ENCODE data around the gene EMILIN3. TPM values are rescaled to one million over a fixed set of nuclear protein-coding genes. Genes with fewer than 3 reads are reported as not detected.

The EMILIN3 gene
- polyA plus RNA-seq, 2 of the 4 experiments (the other 2 are of a cell fraction) = 0.06 to 0.58 TPM

DNA sequence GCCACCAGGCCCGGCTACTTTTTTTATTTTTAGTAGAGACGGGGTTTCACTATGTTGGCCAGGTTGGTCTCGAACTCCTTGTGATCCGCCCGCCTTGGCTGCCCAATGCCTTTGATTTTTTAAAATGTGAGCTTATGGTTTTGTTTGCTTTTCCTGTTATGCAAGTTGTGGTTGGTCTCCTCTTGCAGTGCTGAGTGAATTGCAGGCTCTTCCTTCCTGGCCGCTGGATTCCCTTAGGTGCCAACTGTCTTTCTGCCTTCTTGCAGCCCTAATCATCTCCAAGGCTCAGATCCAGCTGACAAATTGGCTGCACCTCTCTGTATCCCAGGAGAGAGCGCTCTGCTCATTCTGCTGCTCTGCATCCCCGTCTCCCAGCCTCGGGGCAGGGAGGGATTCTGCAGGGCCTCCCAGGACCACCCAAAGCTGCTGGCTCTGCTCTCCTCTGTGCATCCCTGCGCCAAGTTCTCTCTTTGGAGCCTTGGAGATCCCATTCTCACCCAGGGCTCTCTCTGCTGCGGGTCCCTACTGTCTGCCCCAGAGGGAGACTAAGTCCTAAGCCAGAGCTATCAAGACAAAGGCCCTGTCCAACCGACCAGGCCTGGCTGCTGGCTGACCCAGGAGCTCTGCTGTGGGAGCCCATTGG lies 14.1 kb upstream of the EMILIN3 start:
- Histone ChIP-seq H3K9me3 (no peaks in the 10 kb centered on the region), H3K27ac (no peak overlapping the region), H3K4me2 (no peak overlapping the region), H3K4me3 (no peak overlapping the region), H3K4me1 (no peaks in the 10 kb centered on the region)
- FAIRE-seq = no peak
- no peak; a peak in 1 of 6 replicates for ATAC-seq
- ChIA-PET CTCF (no interaction called here), POLR2A (no interaction called here)
- WGBS (ENCODE audit: missing lambda C conversion rate) = 55% methylated on average over 12 of the region's 12 CpGs
- DNase-seq (ENCODE audit: low read depth in 1 of 2, low spot score in 1 of 2) = no peak
- TF ChIP-seq BHLHE40 (IDR thresholded peaks at IDR 0.05; ENCODE audit: low read depth, low read length) = no peak
- TF ChIP-seq, protein P1, sequence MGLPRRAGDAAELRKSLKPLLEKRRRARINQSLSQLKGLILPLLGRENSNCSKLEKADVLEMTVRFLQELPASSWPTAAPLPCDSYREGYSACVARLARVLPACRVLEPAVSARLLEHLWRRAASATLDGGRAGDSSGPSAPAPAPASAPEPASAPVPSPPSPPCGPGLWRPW (IDR thresholded peaks at IDR 0.05) = no peak
- no peak for TF ChIP-seq NFE2L2 (conservative IDR thresholded peaks at IDR 0.05; ENCODE audit: low read length)
- TF ChIP-seq ESRRA (IDR thresholded peaks at IDR 0.05; ENCODE audit: borderline replicate concordance, low read length) = no peak
- TF ChIP-seq SMC3 (IDR thresholded peaks at IDR 0.05) = no peak
- TF ChIP-seq EHF (CRISPR knock-in tag; IDR thresholded peaks at IDR 0.05) = no peak
- TF ChIP-seq TFCP2L1 (CRISPR knock-in tag; IDR thresholded peaks at IDR 0.05) = no peak
- TF ChIP-seq FOSB (CRISPR knock-in tag; IDR thresholded peaks at IDR 0.05) = no peak
- no peak for TF ChIP-seq CBX8 (IDR thresholded peaks at IDR 0.05)
- TF ChIP-seq, protein P2, sequence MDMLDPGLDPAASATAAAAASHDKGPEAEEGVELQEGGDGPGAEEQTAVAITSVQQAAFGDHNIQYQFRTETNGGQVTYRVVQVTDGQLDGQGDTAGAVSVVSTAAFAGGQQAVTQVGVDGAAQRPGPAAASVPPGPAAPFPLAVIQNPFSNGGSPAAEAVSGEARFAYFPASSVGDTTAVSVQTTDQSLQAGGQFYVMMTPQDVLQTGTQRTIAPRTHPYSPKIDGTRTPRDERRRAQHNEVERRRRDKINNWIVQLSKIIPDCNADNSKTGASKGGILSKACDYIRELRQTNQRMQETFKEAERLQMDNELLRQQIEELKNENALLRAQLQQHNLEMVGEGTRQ (IDR thresholded peaks at IDR 0.05) = no peak
- TF ChIP-seq CEBPB (IDR thresholded peaks at IDR 0.05) = no peak
- TF ChIP-seq CHD4 (IDR thresholded peaks at IDR 0.05; ENCODE audit: borderline replicate concordance) = no peak
- TF ChIP-seq MYC (IDR thresholded peaks at IDR 0.05; ENCODE audit: borderline replicate concordance, low read length) = no peak
- TF ChIP-seq HOXB5 (CRISPR knock-in tag; IDR thresholded peaks at IDR 0.05) = no peak
- TF ChIP-seq PHF8 (IDR thresholded peaks at IDR 0.05; ENCODE audit: borderline replicate concordance, low read depth) = no peak

DNA sequence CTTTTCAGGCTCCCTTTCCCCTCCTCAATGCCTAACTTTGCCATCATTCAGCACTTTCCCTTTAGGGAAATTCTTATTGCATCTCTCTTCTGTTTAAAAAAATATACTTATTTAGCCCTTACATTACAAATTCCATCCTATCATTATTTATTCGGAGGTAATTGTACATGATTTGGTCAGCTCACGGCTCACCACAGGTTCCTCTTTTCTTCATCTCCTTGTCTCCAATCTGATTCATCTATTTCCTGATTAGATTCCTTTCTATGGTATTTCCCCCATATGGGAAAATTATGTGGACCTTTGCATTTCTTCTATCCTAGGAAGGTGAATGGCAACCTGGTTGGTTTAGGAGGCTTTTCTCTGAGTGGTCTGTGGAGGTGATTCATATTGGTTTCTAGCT lies 12.9 kb upstream of the EMILIN3 start:
- ATAC-seq = no peak
- FAIRE-seq = no peak
- POLR2A ChIA-PET = no interaction called here
- WGBS (ENCODE audit: missing lambda C conversion rate) = 76% methylated on average over 2 of the region's 2 CpGs
- no peaks in the 10 kb centered on the region for H3K9me3 ChIP-seq
- no peak overlapping the region for H3K27ac ChIP-seq
- DNase-seq (ENCODE audit: low read depth in 1 of 2, low spot score in 1 of 2) = no peak
- no peak for TF ChIP-seq HOXA7 (CRISPR knock-in tag; IDR thresholded peaks at IDR 0.05)
- TF ChIP-seq, protein P3, sequence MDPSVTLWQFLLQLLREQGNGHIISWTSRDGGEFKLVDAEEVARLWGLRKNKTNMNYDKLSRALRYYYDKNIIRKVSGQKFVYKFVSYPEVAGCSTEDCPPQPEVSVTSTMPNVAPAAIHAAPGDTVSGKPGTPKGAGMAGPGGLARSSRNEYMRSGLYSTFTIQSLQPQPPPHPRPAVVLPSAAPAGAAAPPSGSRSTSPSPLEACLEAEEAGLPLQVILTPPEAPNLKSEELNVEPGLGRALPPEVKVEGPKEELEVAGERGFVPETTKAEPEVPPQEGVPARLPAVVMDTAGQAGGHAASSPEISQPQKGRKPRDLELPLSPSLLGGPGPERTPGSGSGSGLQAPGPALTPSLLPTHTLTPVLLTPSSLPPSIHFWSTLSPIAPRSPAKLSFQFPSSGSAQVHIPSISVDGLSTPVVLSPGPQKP (IDR thresholded peaks at IDR 0.05; ENCODE audit: low read depth, low read length) = no peak
- TF ChIP-seq MAZ (IDR thresholded peaks at IDR 0.05; ENCODE audit: borderline replicate concordance, low read depth, low read length) = no peak
- no peak for TF ChIP-seq SMC3 (IDR thresholded peaks at IDR 0.05)
- CTCF ChIA-PET = no interaction called here
- H3K4me2 ChIP-seq = no peak overlapping the region
- no peaks in the 10 kb centered on the region for H3K4me1 ChIP-seq
- H3K4me3 ChIP-seq = no peak overlapping the region

DNA sequence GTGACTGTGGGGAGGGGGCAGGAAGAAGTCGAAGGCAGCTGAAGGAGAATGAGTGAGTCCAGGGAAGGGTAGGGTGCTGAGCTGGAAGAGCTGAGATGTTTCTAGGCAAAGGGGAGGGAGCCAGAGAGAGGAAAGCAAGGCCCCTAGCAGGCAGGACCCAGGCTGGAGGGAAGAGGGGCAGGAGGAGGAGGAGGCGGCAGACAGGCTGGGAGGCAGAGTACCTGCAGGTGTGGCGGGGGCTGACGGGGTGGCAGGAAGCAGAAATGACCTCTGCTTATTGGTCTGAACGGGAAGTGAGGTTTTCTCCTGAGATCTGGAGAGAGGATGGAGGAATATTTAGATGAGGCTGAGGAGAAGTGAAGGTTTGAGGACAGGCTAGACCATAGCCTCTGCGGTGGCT lies 10.7 kb upstream of the EMILIN3 start:
- ChIA-PET POLR2A (no interaction called here), CTCF (interaction anchor here (1.0 to 2.7 kb wide), 2 partner anchors 10 to 205 kb away, joined by 3 to 7 read pairs; no protein-coding TSS in a partner anchor)
- WGBS (ENCODE audit: missing lambda C conversion rate) = 33% methylated on average over 6 of the region's 6 CpGs
- H3K9me3 ChIP-seq = no peaks in the 10 kb centered on the region
- DNase-seq (ENCODE audit: low read depth in 1 of 2, low spot score in 1 of 2) (no peak), ATAC-seq (peak; percentile 37 to 39; a peak in 2 of 6 replicates), FAIRE-seq (no peak)
- H3K4me2 ChIP-seq = no peak overlapping the region
- no peak overlapping the region for H3K4me3 ChIP-seq
- no peak overlapping the region for H3K27ac ChIP-seq
- H3K4me1 ChIP-seq = no peaks in the 10 kb centered on the region
- TF ChIP-seq NFE2L2 (conservative IDR thresholded peaks at IDR 0.05; ENCODE audit: low read length) (no peak), MAZ (IDR thresholded peaks at IDR 0.05; ENCODE audit: borderline replicate concordance, low read depth, low read length) (no peak), TP53 (CRISPR knock-in tag; IDR thresholded peaks at IDR 0.05) (no peak), KDM5A (IDR thresholded peaks at IDR 0.05) (no peak), PHF8 (IDR thresholded peaks at IDR 0.05; ENCODE audit: borderline replicate concordance, low read depth) (no peak), HOXB5 (CRISPR knock-in tag; IDR thresholded peaks at IDR 0.05) (no peak)
- TF ChIP-seq, protein P4, sequence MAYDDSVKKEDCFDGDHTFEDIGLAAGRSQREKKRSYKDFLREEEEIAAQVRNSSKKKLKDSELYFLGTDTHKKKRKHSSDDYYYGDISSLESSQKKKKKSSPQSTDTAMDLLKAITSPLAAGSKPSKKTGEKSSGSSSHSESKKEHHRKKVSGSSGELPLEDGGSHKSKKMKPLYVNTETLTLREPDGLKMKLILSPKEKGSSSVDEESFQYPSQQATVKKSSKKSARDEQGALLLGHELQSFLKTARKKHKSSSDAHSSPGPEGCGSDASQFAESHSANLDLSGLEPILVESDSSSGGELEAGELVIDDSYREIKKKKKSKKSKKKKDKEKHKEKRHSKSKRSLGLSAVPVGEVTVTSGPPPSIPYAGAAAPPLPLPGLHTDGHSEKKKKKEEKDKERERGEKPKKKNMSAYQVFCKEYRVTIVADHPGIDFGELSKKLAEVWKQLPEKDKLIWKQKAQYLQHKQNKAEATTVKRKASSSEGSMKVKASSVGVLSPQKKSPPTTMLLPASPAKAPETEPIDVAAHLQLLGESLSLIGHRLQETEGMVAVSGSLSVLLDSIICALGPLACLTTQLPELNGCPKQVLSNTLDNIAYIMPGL (CRISPR knock-in tag; IDR thresholded peaks at IDR 0.05; ENCODE audit: borderline replicate concordance) = no peak
- TF ChIP-seq, protein P5, sequence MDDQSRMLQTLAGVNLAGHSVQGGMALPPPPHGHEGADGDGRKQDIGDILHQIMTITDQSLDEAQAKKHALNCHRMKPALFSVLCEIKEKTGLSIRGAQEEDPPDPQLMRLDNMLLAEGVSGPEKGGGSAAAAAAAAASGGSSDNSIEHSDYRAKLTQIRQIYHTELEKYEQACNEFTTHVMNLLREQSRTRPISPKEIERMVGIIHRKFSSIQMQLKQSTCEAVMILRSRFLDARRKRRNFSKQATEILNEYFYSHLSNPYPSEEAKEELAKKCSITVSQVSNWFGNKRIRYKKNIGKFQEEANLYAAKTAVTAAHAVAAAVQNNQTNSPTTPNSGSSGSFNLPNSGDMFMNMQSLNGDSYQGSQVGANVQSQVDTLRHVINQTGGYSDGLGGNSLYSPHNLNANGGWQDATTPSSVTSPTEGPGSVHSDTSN (IDR thresholded peaks at IDR 0.05) = no peak
- TF ChIP-seq, protein P6, sequence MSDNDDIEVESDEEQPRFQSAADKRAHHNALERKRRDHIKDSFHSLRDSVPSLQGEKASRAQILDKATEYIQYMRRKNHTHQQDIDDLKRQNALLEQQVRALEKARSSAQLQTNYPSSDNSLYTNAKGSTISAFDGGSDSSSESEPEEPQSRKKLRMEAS (IDR thresholded peaks at IDR 0.05) = no peak
- TF ChIP-seq, protein P7, sequence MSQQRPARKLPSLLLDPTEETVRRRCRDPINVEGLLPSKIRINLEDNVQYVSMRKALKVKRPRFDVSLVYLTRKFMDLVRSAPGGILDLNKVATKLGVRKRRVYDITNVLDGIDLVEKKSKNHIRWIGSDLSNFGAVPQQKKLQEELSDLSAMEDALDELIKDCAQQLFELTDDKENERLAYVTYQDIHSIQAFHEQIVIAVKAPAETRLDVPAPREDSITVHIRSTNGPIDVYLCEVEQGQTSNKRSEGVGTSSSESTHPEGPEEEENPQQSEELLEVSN (IDR thresholded peaks at IDR 0.05; ENCODE audit: borderline replicate concordance, low read depth) = no peak
